ENCODE data around the gene LRMDA. TPM values are rescaled to one million over a fixed set of nuclear protein-coding genes. Genes with fewer than 3 reads are reported as not detected.

Gene LRMDA
- total and polyA plus RNA-seq, 3 experiments from 2014 or later: not detected

DNA sequence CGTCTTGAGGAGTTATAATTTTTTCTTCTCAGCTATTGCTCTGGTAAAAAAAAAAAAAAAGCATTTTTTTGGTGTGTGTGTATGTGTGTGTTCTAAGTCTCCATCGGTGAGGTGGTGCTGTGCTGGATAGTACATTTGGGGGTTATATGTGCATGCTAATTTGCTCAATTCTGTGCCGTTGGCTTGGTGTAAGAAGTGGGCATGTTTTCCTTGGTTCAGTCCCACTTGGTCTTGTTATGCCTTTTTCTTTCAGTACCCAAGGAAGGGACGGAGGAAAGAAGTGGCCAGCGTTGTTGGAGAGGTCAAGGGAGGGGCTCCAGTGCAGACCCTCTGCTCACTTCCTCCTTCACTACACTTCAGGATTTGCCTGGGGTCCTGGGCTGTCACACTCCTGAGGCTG lies 20.4 kb downstream of the LRMDA start:
- Histone ChIP-seq H3K4me3 (ENCODE audit: low read length) (no peak overlapping the region), H3K27me3 (ENCODE audit: insufficient read depth, low read length, poor library complexity, severe bottlenecking) (no peaks in the 10 kb centered on the region), H3K36me3 (ENCODE audit: insufficient read depth, low read length) (no peaks in the 10 kb centered on the region), H3K27ac (ENCODE audit: low read depth, low read length) (no peak overlapping the region), H3K9me3 (ENCODE audit: low read length) (no peaks in the 10 kb centered on the region), H3K4me1 (ENCODE audit: insufficient read depth, low read length) (no peaks in the 10 kb centered on the region)
- ChIA-PET CTCF (no interaction called here), POLR2A (no interaction called here)
- no peaks in the 10 kb centered on the region for H3K4me1 Mint-ChIP-seq
- peaks cover 0 to 3% (median 2%) of the 10 kb centered on the region in 5 donors for H3K9me3 Mint-ChIP-seq
- no peak overlapping the region for H3K4me3 Mint-ChIP-seq
- DNase-seq: no peak
- peak overlapping the region in 1 of 8 donors; percentile 42 for H3K27ac Mint-ChIP-seq
- peaks cover 7 to 49% of the 10 kb centered on the region in 2 donors for H3K27me3 Mint-ChIP-seq
- no peaks in the 10 kb centered on the region for H3K36me3 Mint-ChIP-seq

DNA sequence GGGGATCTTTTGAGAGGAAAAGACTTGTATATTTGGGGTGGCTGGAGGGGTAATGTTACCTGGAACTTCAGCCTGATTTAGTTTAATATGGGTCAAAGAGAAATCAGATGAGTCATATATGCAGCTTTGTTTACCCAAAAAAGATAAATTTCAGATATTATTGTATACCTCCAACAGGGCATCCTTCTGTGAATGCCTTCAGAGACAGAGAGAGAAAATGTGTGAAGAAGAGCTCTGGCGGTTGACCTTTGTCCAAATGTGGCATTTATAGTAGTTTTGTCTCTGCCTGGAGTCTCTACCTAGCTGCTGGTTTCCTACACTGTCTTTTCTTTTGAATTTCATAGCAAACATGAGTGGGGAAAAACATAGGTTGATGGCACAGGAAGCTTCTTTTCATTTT lies 21.6 kb downstream of the LRMDA start:
- no peak overlapping the region for H3K27ac ChIP-seq (ENCODE audit: low read depth, low read length)
- Mint-ChIP-seq H3K9me3 (peaks cover 0 to 2% (median 0%) of the 10 kb centered on the region in 5 donors), H3K4me3 (no peak overlapping the region), H3K4me1 (no peaks in the 10 kb centered on the region), H3K36me3 (no peaks in the 10 kb centered on the region), H3K27ac (no peak overlapping the region), H3K27me3 (peaks cover 5 to 46% of the 10 kb centered on the region in 2 donors)
- no peak overlapping the region for H3K4me3 ChIP-seq (ENCODE audit: low read length)
- ChIA-PET CTCF (no interaction called here), POLR2A (no interaction called here)
- H3K4me1 ChIP-seq (ENCODE audit: insufficient read depth, low read length): no peaks in the 10 kb centered on the region
- H3K27me3 ChIP-seq (ENCODE audit: insufficient read depth, low read length, poor library complexity, severe bottlenecking): no peaks in the 10 kb centered on the region
- no peaks in the 10 kb centered on the region for H3K9me3 ChIP-seq (ENCODE audit: low read length)
- no peaks in the 10 kb centered on the region for H3K36me3 ChIP-seq (ENCODE audit: insufficient read depth, low read length)
- DNase-seq: no peak

DNA sequence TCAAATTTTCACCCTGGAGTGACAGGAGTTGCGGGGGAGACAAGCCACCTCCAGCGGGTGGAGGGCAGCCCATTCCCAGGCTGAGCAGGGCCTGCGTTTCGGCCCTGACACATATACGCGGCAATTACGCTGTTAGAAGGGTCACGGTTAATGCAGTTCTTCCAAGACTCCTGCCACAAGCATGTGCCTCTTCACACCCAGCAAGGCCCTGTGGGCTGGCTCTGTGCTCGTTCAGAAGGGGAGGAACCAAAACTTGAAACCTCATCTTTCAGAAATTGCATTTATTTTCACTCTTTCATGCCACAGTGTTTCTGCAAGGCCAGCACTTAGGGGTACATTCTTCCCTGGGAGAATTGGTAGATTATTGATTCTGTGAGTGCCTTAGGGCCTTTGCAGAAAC lies 24.7 kb downstream of the LRMDA start:
- Histone ChIP-seq H3K4me3 (ENCODE audit: low read length) (no peak overlapping the region), H3K9me3 (ENCODE audit: low read length) (no peaks in the 10 kb centered on the region), H3K27me3 (ENCODE audit: insufficient read depth, low read length, poor library complexity, severe bottlenecking) (no peaks in the 10 kb centered on the region), H3K27ac (ENCODE audit: low read depth, low read length) (no peak overlapping the region), H3K4me1 (ENCODE audit: insufficient read depth, low read length) (no peaks in the 10 kb centered on the region), H3K36me3 (ENCODE audit: insufficient read depth, low read length) (no peaks in the 10 kb centered on the region)
- no peak overlapping the region for H3K4me3 Mint-ChIP-seq
- peaks cover 3 to 21% of the 10 kb centered on the region in 2 donors for H3K27me3 Mint-ChIP-seq
- DNase-seq: no peak
- H3K9me3 Mint-ChIP-seq: peaks cover 0 to 3% (median 0%) of the 10 kb centered on the region in 5 donors
- H3K36me3 Mint-ChIP-seq: no peaks in the 10 kb centered on the region
- ChIA-PET CTCF (no interaction called here), POLR2A (no interaction called here)
- H3K4me1 Mint-ChIP-seq: no peaks in the 10 kb centered on the region
- H3K27ac Mint-ChIP-seq: no peak overlapping the region

DNA sequence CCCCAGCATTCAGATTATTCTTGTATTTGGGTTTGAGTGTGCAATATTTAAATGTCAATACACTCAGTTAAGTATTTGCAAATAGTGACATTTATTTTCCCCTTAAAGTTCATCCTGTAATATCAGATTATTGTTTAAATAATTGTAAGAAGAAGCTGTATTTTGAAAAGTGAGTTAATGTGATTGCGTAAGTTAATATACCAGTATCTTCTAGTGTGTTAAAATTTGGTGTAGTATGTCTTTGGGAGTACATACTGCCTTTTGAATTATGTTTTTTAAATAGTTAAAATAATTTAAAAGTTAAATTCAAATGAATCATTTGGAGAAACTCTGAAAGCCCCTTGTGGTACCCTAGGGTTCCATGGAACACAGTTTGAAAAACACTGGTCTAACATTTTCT lies 28.6 kb downstream of the LRMDA start:
- no peaks in the 10 kb centered on the region for H3K36me3 Mint-ChIP-seq
- H3K27ac Mint-ChIP-seq: no peak overlapping the region
- H3K4me1 Mint-ChIP-seq: no peaks in the 10 kb centered on the region

DNA sequence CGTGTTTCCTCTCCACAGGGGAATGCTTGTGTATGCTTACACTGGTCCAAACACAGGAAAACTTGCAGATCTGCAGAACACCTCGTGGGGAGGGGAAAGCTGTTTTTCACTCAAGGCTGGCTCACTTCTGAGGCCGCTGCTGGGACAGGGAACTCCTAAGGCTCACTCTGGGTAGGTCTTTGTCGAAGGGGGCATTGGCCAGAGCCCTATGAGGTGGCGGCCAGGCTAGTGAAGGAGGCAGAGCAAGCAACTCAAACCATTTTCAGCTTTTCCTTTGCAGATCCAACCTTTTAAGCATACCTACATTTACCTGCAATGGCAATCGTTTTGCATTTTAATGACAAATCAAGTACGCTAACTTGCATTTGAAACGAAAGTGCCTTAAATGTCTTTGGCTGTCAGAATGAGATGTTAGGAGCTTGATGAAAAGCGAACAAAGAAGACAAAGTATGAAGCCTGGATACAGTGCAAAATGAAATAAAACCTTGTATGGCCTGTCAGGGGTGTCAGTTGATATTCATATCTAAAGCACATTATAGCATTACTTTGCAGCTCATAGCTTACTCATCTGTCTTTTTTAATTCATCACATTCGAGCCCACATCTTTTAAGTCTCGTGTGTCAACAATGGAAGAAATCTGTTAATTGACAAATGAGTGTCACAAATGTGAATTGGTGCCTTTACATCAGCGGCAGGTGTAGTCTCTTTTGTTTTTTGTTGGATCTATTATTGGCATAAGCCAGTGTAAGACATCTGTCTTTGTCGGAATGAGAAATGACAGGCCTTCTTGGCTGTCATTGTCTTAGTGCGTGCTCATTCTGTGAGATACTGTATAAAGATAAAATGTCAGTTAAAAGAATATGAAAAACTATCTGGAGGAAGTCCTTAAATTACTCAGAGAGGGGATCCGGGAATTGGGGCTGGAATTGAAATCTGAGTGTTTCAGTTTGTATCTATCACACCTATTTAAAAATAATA lies 30.5 kb downstream of the LRMDA start:
- no peak overlapping the region for H3K27ac Mint-ChIP-seq
- no peak overlapping the region for H3K4me3 ChIP-seq (ENCODE audit: low read length)
- no peaks in the 10 kb centered on the region for H3K4me1 Mint-ChIP-seq
- H3K4me1 ChIP-seq (ENCODE audit: insufficient read depth, low read length): no peaks in the 10 kb centered on the region
- H3K4me3 Mint-ChIP-seq: no peak overlapping the region
- ChIA-PET POLR2A (no interaction called here), CTCF (no interaction called here)
- H3K9me3 Mint-ChIP-seq: peaks cover 0 to 5% (median 0%) of the 10 kb centered on the region in 5 donors
- no peaks in the 10 kb centered on the region for H3K36me3 ChIP-seq (ENCODE audit: insufficient read depth, low read length)
- H3K27me3 Mint-ChIP-seq: peaks cover 11 to 18% of the 10 kb centered on the region in 2 donors
- no peak for DNase-seq
- no peaks in the 10 kb centered on the region for H3K36me3 Mint-ChIP-seq
- H3K27me3 ChIP-seq (ENCODE audit: insufficient read depth, low read length, poor library complexity, severe bottlenecking): no peaks in the 10 kb centered on the region
- no peak overlapping the region for H3K27ac ChIP-seq (ENCODE audit: low read depth, low read length)
- H3K9me3 ChIP-seq (ENCODE audit: low read length): no peaks in the 10 kb centered on the region

More for the DNA sequence above, 28.6 kb downstream of the LRMDA start:
- Histone ChIP-seq H3K4me1 (ENCODE audit: insufficient read depth, low read length) (no peaks in the 10 kb centered on the region), H3K36me3 (ENCODE audit: insufficient read depth, low read length) (no peaks in the 10 kb centered on the region), H3K9me3 (ENCODE audit: low read length) (no peaks in the 10 kb centered on the region), H3K4me3 (ENCODE audit: low read length) (no peak overlapping the region), H3K27me3 (ENCODE audit: insufficient read depth, low read length, poor library complexity, severe bottlenecking) (no peaks in the 10 kb centered on the region), H3K27ac (ENCODE audit: low read depth, low read length) (no peak overlapping the region)
- DNase-seq: no peak
- H3K27me3 Mint-ChIP-seq: peaks cover 4 to 5% of the 10 kb centered on the region in 2 donors
- POLR2A ChIA-PET: no interaction called here
- peaks cover 0 to 5% (median 0%) of the 10 kb centered on the region in 5 donors for H3K9me3 Mint-ChIP-seq
- H3K4me3 Mint-ChIP-seq: no peak overlapping the region
- CTCF ChIA-PET: no interaction called here

DNA sequence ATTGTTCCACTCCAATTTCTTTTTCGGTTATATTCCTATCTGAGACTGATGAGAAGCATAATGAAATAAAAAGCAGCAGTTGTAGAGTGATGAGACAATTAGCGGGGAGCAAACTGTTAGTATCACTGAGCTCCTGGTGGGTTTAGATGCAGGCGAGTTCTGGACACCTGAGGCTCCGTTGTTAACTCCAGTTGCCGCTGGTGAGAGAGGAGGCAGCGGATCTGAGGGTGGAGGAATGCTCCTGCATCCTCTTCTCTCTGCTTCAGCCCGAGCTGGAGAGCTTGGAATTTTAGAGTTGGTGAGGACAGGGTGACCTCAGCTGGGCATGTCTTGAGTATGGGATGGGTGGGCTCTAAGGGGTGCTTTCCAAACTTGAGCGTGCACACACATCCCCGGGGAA lies 31.4 kb downstream of the LRMDA start:
- no peak overlapping the region for H3K4me3 ChIP-seq (ENCODE audit: low read length)
- no peaks in the 10 kb centered on the region for H3K4me1 ChIP-seq (ENCODE audit: insufficient read depth, low read length)
- H3K9me3 Mint-ChIP-seq: peaks cover 0 to 5% (median 0%) of the 10 kb centered on the region in 5 donors
- no peak overlapping the region for H3K4me3 Mint-ChIP-seq
- no peak for DNase-seq
- H3K27ac ChIP-seq (ENCODE audit: low read depth, low read length): no peak overlapping the region
- ChIA-PET CTCF (no interaction called here), POLR2A (no interaction called here)
- H3K4me1 Mint-ChIP-seq: no peaks in the 10 kb centered on the region
- H3K27me3 Mint-ChIP-seq: peaks cover 11 to 18% of the 10 kb centered on the region in 2 donors
- no peaks in the 10 kb centered on the region for H3K27me3 ChIP-seq (ENCODE audit: insufficient read depth, low read length, poor library complexity, severe bottlenecking)
- H3K36me3 ChIP-seq (ENCODE audit: insufficient read depth, low read length): no peaks in the 10 kb centered on the region
- no peak overlapping the region for H3K27ac Mint-ChIP-seq
- no peaks in the 10 kb centered on the region for H3K36me3 Mint-ChIP-seq
- no peaks in the 10 kb centered on the region for H3K9me3 ChIP-seq (ENCODE audit: low read length)

GRCh38 chr10:75464478-75465449 lies 33.3 kb downstream of the LRMDA start:
- Mint-ChIP-seq H3K36me3 (no peaks in the 10 kb centered on the region), H3K27me3 (peaks cover 10 to 22% of the 10 kb centered on the region in 2 donors), H3K9me3 (peaks cover 0 to 2% (median 0%) of the 10 kb centered on the region in 5 donors), H3K4me3 (no peak overlapping the region), H3K4me1 (no peaks in the 10 kb centered on the region), H3K27ac (no peak overlapping the region)
- no peaks in the 10 kb centered on the region for H3K9me3 ChIP-seq (ENCODE audit: low read length)
- ChIA-PET POLR2A (no interaction called here), CTCF (no interaction called here)
- no peak for DNase-seq
- H3K4me3 ChIP-seq (ENCODE audit: low read length): no peak overlapping the region
- H3K4me1 ChIP-seq (ENCODE audit: insufficient read depth, low read length): no peaks in the 10 kb centered on the region
- no peaks in the 10 kb centered on the region for H3K36me3 ChIP-seq (ENCODE audit: insufficient read depth, low read length)
- no peaks in the 10 kb centered on the region for H3K27me3 ChIP-seq (ENCODE audit: insufficient read depth, low read length, poor library complexity, severe bottlenecking)
- no peak overlapping the region for H3K27ac ChIP-seq (ENCODE audit: low read depth, low read length)

DNA sequence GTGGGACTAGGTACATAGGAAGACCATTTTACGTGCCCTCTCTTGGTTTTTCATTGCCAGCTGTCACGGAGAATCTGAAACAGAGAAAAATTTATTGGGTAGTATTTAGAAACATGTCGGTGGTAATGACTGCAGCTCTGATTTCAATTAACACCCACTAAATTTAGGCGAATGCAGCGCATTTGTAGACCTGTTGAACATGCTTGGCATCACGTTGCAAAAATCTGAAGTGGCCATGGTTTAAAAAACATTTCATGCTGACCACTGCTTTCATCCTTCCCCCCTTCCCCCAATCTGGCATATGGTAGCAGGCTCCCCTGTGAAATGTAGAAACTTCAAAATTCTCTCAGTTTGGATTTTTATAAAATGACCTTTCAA lies 34.0 kb downstream of the LRMDA start:
- Mint-ChIP-seq H3K27ac (no peak overlapping the region), H3K4me3 (no peak overlapping the region), H3K9me3 (peaks cover 0 to 2% (median 0%) of the 10 kb centered on the region in 5 donors), H3K27me3 (peaks cover 10 to 22% of the 10 kb centered on the region in 2 donors), H3K4me1 (no peaks in the 10 kb centered on the region), H3K36me3 (no peaks in the 10 kb centered on the region)
- CTCF ChIA-PET: no interaction called here
- H3K27me3 ChIP-seq (ENCODE audit: insufficient read depth, low read length, poor library complexity, severe bottlenecking): no peaks in the 10 kb centered on the region
- POLR2A ChIA-PET: no interaction called here
- no peak overlapping the region for H3K4me3 ChIP-seq (ENCODE audit: low read length)
- no peaks in the 10 kb centered on the region for H3K4me1 ChIP-seq (ENCODE audit: insufficient read depth, low read length)
- H3K9me3 ChIP-seq (ENCODE audit: low read length): no peaks in the 10 kb centered on the region
- H3K27ac ChIP-seq (ENCODE audit: low read depth, low read length): no peak overlapping the region
- DNase-seq: no peak
- no peaks in the 10 kb centered on the region for H3K36me3 ChIP-seq (ENCODE audit: insufficient read depth, low read length)

Data from CD8-positive, alpha-beta memory T cell (primary cell).